ENCODE results near the gene OBSCN.

GRCh38 chr1:228350179-228350742 is 142.4 kb downstream of the OBSCN start:
- TF ChIP-seq ZNF274 (IDR thresholded peaks at IDR 0.05; ENCODE audit: insufficient read depth, insufficient read length) (no peak), CEBPB (IDR thresholded peaks at IDR 0.05; ENCODE audit: borderline replicate concordance in 1 of 2, low read depth in 2 of 2, low read length in 2 of 2) (no peak), RAD21 (IDR thresholded peaks at IDR 0.05; ENCODE audit: insufficient read depth, low read depth, low read length) (no peak), NRF1 (conservative IDR thresholded peaks at IDR 0.05; ENCODE audit: low read depth, low read length) (no peak)
